Kidney (tissue), 14 donors: ENCODE results near the gene JARID2. TPM values are rescaled to one million over a fixed set of nuclear protein-coding genes. Genes with fewer than 3 reads are reported as not detected.

Experiments
- DNase-seq, 5 donors: peaks; one replicate each; pipeline ENCODE4 v3.0.0-alpha.2; 2013 to 2020
- FAIRE-seq: peaks from 2 replicates; lab custom pipeline; 2012; peaks lifted over from hg19 to GRCh38; lab: Jason Lieb, UNC
- H3K27ac ChIP-seq, 2 donors: one replicate each; pipeline ENCODE4 v1.7.0; 2013; ENCODE audit warnings: low read depth in 2 of 2, low read length in 2 of 2, inconsistent platforms in 1 of 2
- H3K27me3 ChIP-seq: one replicate; pipeline ENCODE4 v1.7.1; 2013; ENCODE audit warnings: low read length, inconsistent platforms; ENCODE audit not compliant: control insufficient read depth, insufficient read depth
- H3K36me3 ChIP-seq, 3 donors: one replicate each; pipeline versions ENCODE4 v1.7.0 to v1.7.1; 2013; ENCODE audit warnings: low read length in 3 of 3, control low read depth in 1 of 3, inconsistent platforms in 1 of 3; ENCODE audit not compliant: insufficient read depth in 3 of 3, control insufficient read depth in 2 of 3
- H3K4me1 ChIP-seq, 3 donors: one replicate each; pipeline versions ENCODE4 v1.7.0 to v1.7.1; 2013; ENCODE audit warnings: low read length in 3 of 3, inconsistent platforms in 1 of 3, low read depth in 1 of 3; ENCODE audit not compliant: control insufficient read depth in 2 of 3, insufficient read depth in 2 of 3
- H3K4me3 ChIP-seq, 3 donors: one replicate each; pipeline versions ENCODE4 v1.7.0 to v1.8.1; 2013; ENCODE audit warnings: low read length in 3 of 3, control low read depth in 1 of 3, inconsistent platforms in 1 of 3
- H3K9ac ChIP-seq, 3 donors: one replicate each; pipeline versions ENCODE4 v1.7.0 to v1.7.1; 2013; ENCODE audit warnings: low read length in 3 of 3, control low read depth in 1 of 3, inconsistent platforms in 1 of 3
- H3K9me3 ChIP-seq, 3 donors: one replicate each; pipeline versions ENCODE4 v1.7.0 to v1.7.1; 2013; ENCODE audit warnings: low read length in 3 of 3, control low read depth in 1 of 3, inconsistent platforms in 1 of 3; ENCODE audit not compliant: control insufficient read depth in 2 of 3, insufficient read depth in 1 of 3
- CTCF ChIP-seq: IDR thresholded peaks from 3 replicates; pipeline ENCODE4 v1.5.1; 2012; ENCODE audit warnings: mild to moderate bottlenecking, moderate library complexity, borderline replicate concordance; ENCODE audit not compliant: insufficient read depth; ENCODE audit errors: extremely low read depth
- intact Hi-C: fragments of 100-400 bp; cut with DNase I; formaldehyde crosslinking; loops from one replicate; pipeline ENCODE4 v1.11.1; 2022
- polyA plus RNA-seq: library from polyadenylated mRNA; stranded (reverse); fragments of 350-450 nt; fragmentation: Illumina TruSeq; extraction: RNeasy Lipid Tissue Mini Kit (QIAGEN cat#74804); gene quantifications from one replicate; pipeline ENCODE4 v1.2.3, GENCODE V29; 2014; ENCODE audit warnings: low read depth, low replicate concordance; ENCODE audit not compliant: insufficient read depth
- total RNA-seq: library from RNA; stranded (reverse); fragmentation: NEBNext Ultra II Directional; extraction: Animal tissue kit (Norgen Biotek cat#: 25700); gene quantifications from one replicate; pipeline ENCODE4 v1.2.1, GENCODE V29; 2021
- donor health status: control.
- donor health status: control.
- donor health status: control.
- donor health status: control.
- donor health status: control.
- donor health status: DM: yes; HTN: yes; CAD: no.
- donor health status: Normal renal cell carcinoma (clear cell type).

JARID2 gene
- total and polyA plus RNA-seq, 2 donors from 2014 or later = 1.8 to 12.3 TPM

- no peak for TF ChIP-seq CTCF
- peaks cover 0 to 4% (median 2%) of the 10 kb centered on the region in 3 donors for H3K4me1 ChIP-seq
- H3K9ac ChIP-seq = no peak overlapping the region
- no peak for FAIRE-seq
- H3K27me3 ChIP-seq = no peaks in the 10 kb centered on the region
- H3K9me3 ChIP-seq = no peaks in the 10 kb centered on the region
- H3K36me3 ChIP-seq = no peaks in the 10 kb centered on the region
- DNase-seq = no peak
- H3K27ac ChIP-seq = no peak overlapping the region
- H3K4me3 ChIP-seq = no peak overlapping the region
- intact Hi-C loops = no loop called here
Measured at GRCh38 chr6:15342114-15342513, 96.2 kb downstream of the JARID2 start.

DNA sequence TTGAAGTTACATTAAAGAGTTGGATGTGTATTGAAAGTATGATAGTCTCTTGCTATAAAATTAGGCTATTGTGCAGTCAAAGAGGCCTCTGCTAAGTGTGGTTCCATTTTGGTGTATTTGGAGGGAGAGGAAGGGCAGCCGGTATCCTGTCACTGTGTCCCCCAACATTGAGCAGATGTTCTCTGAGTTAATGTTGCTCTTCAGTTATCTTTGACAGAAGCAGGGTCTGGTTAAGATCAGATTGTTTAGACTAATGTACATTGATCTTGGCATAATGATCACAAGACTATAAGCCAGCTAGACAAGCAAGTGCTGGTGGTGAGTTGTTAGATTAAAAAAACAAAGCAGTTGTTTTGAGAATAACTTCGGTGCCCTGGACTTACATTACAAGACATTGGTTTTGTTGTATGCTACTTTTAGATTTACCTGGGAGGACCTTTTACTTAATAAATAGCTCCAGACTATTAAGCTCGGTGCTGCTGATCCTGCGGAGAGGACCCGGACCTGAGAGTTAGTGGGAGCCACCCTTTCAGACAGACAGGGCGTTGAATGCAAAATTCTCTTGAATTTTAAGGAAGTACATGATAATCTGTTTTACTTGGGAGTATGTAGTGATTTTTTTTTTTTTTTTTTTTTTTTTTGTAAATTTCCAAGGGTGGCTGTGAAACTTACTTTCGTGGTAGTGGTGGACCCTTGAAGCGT is 97.8 kb downstream of the JARID2 start:
- FAIRE-seq (no peak), DNase-seq (no peak)
- peaks cover 0 to 4% (median 2%) of the 10 kb centered on the region in 3 donors for H3K4me1 ChIP-seq
- no peak overlapping the region for H3K27ac ChIP-seq
- H3K4me3 ChIP-seq = no peak overlapping the region
- no peaks in the 10 kb centered on the region for H3K27me3 ChIP-seq
- H3K9ac ChIP-seq = no peak overlapping the region
- H3K9me3 ChIP-seq = no peaks in the 10 kb centered on the region
- intact Hi-C loops = no loop called here
- TF ChIP-seq CTCF = no peak
- no peaks in the 10 kb centered on the region for H3K36me3 ChIP-seq

DNA sequence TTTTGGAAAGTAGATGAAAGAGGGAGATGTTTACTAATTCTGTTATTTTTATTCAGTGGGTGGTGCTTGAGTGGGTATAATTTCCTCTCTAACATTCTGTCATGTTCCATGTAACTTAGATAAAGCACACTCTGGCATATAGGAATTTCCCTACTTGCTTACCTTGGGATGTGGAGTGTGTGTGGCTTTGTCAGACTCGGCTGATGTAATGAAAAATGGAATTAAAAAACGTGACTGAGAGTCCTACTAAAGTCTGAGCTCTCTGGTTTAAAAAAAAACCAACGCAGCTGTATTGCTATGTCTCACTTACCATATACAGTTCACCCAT is 98.3 kb downstream of the JARID2 start:
- Histone ChIP-seq H3K27me3 (no peaks in the 10 kb centered on the region), H3K36me3 (no peaks in the 10 kb centered on the region), H3K4me3 (no peak overlapping the region), H3K9me3 (no peaks in the 10 kb centered on the region), H3K4me1 (peaks cover 0 to 4% (median 2%) of the 10 kb centered on the region in 3 donors), H3K27ac (no peak overlapping the region), H3K9ac (no peak overlapping the region)
- DNase-seq (no peak), FAIRE-seq (no peak)
- intact Hi-C loops = no loop called here
- TF ChIP-seq CTCF = no peak

- FAIRE-seq (no peak), DNase-seq (no peak)
- Histone ChIP-seq H3K36me3 (no peaks in the 10 kb centered on the region), H3K9me3 (no peaks in the 10 kb centered on the region), H3K4me1 (peaks cover 0 to 4% (median 2%) of the 10 kb centered on the region in 3 donors), H3K27me3 (no peaks in the 10 kb centered on the region), H3K27ac (no peak overlapping the region), H3K9ac (no peak overlapping the region), H3K4me3 (no peak overlapping the region)
- no peak for TF ChIP-seq CTCF
- intact Hi-C loops = no loop called here
Measured at GRCh38 chr6:15344831-15345230, 99.0 kb downstream of the JARID2 start.
